Muscle layer of colon (tissue), 2 donors: Measurements from ENCODE around the gene ORM2.
"Not testable (repeated sequence)": the region's sequence is repeated elsewhere in the genome, so short reads cannot be mapped to it uniquely, and the experiment has no call there.

Experiments
- H3K27ac ChIP-seq: one replicate; pipeline ENCODE4 v1.7.0; 2013; ENCODE audit warnings: low read depth, mild to moderate bottlenecking, low read length, moderate library complexity
- H3K27me3 ChIP-seq, 2 donors: one replicate each; pipeline ENCODE4 v1.7.0; 2013; ENCODE audit warnings: low read length in 2 of 2, mild to moderate bottlenecking in 2 of 2; ENCODE audit not compliant: insufficient read depth in 2 of 2, control insufficient read depth in 1 of 2
- H3K36me3 ChIP-seq: one replicate; pipeline ENCODE4 v1.7.0; 2013; ENCODE audit warnings: mild to moderate bottlenecking, low read length; ENCODE audit not compliant: insufficient read depth
- H3K4me1 ChIP-seq: one replicate; pipeline ENCODE4 v1.7.0; 2013; ENCODE audit warnings: mild to moderate bottlenecking, low read length; ENCODE audit not compliant: insufficient read depth
- H3K4me3 ChIP-seq, 2 donors: one replicate each; pipeline ENCODE4 v1.7.0; 2013; ENCODE audit warnings: low read length in 2 of 2, low read depth in 1 of 2, mild to moderate bottlenecking in 1 of 2, moderate library complexity in 1 of 2
- H3K9ac ChIP-seq: one replicate; pipeline ENCODE4 v1.7.0; 2013; ENCODE audit warnings: low read length
- H3K9me3 ChIP-seq: one replicate; pipeline ENCODE4 v1.7.0; 2013; ENCODE audit warnings: mild to moderate bottlenecking, low read length
- donor health status: abdominal sarcoma.
- donor health status: Adenocarcinoma of cecum.

ORM2 gene

GRCh38 chr9:114327749-114328148, 1.9 kb upstream of the ORM2 start:
- H3K4me3 ChIP-seq = no peak overlapping the region
- no peaks in the 10 kb centered on the region for H3K4me1 ChIP-seq
- no peaks in the 10 kb centered on the region for H3K9me3 ChIP-seq
- H3K9ac ChIP-seq = no peak overlapping the region
- H3K36me3 ChIP-seq = no peaks in the 10 kb centered on the region
- no peaks in the 10 kb centered on the region for H3K27me3 ChIP-seq
- no peak overlapping the region for H3K27ac ChIP-seq

GRCh38 chr9:114328357-114328820, 1.3 kb upstream of the ORM2 start:
- not testable (repeated sequence) for H3K36me3 ChIP-seq, H3K4me3 ChIP-seq, H3K9ac ChIP-seq, H3K27me3 ChIP-seq, H3K4me1 ChIP-seq, H3K27ac ChIP-seq, H3K9me3 ChIP-seq

DNA sequence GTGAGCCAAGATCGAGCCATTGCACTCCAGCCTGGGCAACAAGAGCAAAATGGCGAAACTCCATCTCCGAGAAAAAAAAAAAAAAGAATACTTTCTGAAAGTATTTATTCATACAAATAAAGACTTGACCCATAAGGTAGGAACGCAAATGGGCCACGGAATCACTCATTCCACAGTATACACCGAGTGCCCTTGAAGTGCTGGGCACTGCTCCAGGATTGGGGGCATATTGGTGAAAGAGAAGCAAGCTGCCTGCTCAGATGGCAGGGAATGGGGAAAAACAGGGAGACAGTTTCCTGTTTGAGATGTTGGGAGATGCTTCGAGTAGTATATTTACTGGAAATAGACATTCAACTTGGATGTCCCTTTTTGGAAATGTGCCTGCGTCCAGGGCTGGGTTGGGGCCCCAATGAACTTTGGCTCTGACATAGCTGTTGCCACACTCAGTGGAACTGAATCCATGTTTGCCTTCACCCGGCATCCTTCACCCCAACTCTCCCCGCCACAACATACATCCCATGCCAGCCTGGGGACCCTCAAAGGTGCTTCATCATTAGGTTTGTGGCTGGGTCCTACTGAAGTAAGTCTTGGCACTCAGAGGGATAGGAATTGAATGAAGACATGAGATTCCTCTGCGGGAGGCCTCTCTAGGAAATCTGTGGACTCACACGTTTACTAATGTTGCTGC, 588 bp upstream of the ORM2 start:
- H3K4me1 ChIP-seq, H3K27ac ChIP-seq, H3K27me3 ChIP-seq, H3K9ac ChIP-seq, H3K9me3 ChIP-seq, H3K4me3 ChIP-seq, H3K36me3 ChIP-seq: not testable (repeated sequence)

GRCh38 chr9:114330636-114331035, 967 bp downstream of the ORM2 start:
- no peaks in the 10 kb centered on the region for H3K9me3 ChIP-seq

GRCh38 chr9:114331229-114332195, 1.8 kb downstream of the ORM2 start:
- H3K4me3 ChIP-seq, H3K9me3 ChIP-seq, H3K27ac ChIP-seq, H3K36me3 ChIP-seq, H3K27me3 ChIP-seq, H3K9ac ChIP-seq, H3K4me1 ChIP-seq: not testable (repeated sequence)

More at GRCh38 chr9:114330636-114331035, 967 bp downstream of the ORM2 start:
- Histone ChIP-seq H3K27ac (no peak overlapping the region), H3K36me3 (no peaks in the 10 kb centered on the region), H3K9ac (no peak overlapping the region), H3K4me3 (no peak overlapping the region), H3K27me3 (no peaks in the 10 kb centered on the region), H3K4me1 (no peaks in the 10 kb centered on the region)

DNA sequence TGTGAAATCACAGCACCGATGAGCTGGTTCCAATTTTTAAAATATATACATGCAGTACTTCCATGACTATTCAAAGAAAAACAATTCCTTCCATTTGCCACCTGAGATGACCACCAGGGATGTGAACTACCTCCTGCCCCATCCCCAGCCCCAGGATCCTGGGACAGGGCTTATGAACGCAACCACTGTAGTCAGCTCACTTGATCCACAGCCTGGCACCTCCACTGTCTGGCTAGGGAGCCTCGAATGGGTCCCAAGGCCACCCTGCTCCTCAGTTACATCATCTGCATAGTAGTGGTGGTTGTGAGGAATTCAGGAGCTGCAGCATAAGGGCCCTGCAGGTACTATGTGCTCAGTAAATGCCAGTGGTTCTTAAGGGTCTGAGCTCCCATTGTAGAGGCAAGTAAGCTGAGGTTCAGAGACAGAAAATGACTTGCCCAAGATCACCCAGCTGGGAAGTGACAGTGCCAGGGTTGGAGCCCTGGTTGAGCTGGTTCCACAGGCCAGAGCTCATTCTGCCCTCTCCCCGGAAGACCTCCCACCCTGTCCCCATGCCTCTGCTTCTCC, 2.9 kb downstream of the ORM2 start:
- not testable (repeated sequence) for H3K4me3 ChIP-seq, H3K27me3 ChIP-seq, H3K27ac ChIP-seq, H3K9ac ChIP-seq, H3K36me3 ChIP-seq, H3K9me3 ChIP-seq, H3K4me1 ChIP-seq

DNA sequence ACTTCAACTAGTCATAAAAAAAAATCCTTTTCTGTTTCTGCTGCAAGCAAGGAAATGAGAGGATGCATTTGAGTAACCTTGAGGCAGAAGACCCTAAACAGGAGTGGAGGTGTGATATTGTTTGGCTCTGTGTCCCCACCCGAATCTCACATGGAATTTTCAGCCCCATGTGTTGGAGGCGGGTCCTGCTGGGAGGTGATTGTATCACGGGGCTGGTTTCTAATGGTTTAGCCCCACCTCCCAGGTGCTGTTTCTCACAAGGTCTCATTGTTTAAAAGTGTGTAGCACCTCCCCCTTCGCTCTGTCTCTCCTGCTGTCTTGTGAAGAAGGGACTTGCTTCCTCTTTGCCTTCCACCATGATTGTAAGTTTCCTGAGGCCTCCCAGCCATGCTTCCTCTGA, 4.0 kb downstream of the ORM2 start:
- not testable (repeated sequence) for H3K4me1 ChIP-seq, H3K9me3 ChIP-seq, H3K27me3 ChIP-seq, H3K9ac ChIP-seq, H3K36me3 ChIP-seq, H3K27ac ChIP-seq, H3K4me3 ChIP-seq

GRCh38 chr9:114334490-114334889, 4.8 kb downstream of the ORM2 start:
- no peaks in the 10 kb centered on the region for H3K27me3 ChIP-seq
- no peak overlapping the region for H3K4me3 ChIP-seq
- no peaks in the 10 kb centered on the region for H3K9me3 ChIP-seq
- H3K9ac ChIP-seq = no peak overlapping the region
- no peaks in the 10 kb centered on the region for H3K4me1 ChIP-seq
- H3K27ac ChIP-seq = no peak overlapping the region
- H3K36me3 ChIP-seq = peaks cover 11% of the 10 kb centered on the region

- H3K4me3 ChIP-seq = no peak overlapping the region
- peaks cover 24% of the 10 kb centered on the region for H3K36me3 ChIP-seq
- H3K9ac ChIP-seq = no peak overlapping the region
- H3K27me3 ChIP-seq = no peaks in the 10 kb centered on the region
- no peak overlapping the region for H3K27ac ChIP-seq
- H3K4me1 ChIP-seq = no peaks in the 10 kb centered on the region
- no peaks in the 10 kb centered on the region for H3K9me3 ChIP-seq
These were observed 6.1 kb downstream of the ORM2 start for GRCh38 chr9:114335745-114336144.

DNA sequence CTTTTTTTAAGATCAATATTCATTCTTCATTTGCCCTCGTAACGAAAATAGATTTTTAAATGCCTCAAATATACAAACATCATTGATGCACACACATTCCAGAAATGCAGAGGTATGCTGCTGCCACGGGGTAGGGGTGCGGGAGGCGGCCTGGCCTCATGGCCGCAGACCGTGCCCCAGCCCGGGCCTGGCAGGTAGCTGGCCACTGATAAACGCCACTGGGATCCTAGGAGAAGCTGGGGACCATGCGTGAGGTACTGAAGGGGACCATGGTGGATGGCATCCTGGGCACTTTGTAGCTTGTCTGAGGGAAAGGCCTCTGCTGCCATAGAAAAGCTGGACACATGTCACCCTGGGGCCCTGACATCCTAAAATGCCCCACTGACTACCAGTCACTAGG, 6.5 kb downstream of the ORM2 start:
- Histone ChIP-seq H3K9me3 (no peaks in the 10 kb centered on the region), H3K36me3 (peaks cover 28% of the 10 kb centered on the region), H3K27ac (no peak overlapping the region), H3K4me3 (no peak overlapping the region), H3K9ac (no peak overlapping the region), H3K4me1 (no peaks in the 10 kb centered on the region), H3K27me3 (no peaks in the 10 kb centered on the region)

DNA sequence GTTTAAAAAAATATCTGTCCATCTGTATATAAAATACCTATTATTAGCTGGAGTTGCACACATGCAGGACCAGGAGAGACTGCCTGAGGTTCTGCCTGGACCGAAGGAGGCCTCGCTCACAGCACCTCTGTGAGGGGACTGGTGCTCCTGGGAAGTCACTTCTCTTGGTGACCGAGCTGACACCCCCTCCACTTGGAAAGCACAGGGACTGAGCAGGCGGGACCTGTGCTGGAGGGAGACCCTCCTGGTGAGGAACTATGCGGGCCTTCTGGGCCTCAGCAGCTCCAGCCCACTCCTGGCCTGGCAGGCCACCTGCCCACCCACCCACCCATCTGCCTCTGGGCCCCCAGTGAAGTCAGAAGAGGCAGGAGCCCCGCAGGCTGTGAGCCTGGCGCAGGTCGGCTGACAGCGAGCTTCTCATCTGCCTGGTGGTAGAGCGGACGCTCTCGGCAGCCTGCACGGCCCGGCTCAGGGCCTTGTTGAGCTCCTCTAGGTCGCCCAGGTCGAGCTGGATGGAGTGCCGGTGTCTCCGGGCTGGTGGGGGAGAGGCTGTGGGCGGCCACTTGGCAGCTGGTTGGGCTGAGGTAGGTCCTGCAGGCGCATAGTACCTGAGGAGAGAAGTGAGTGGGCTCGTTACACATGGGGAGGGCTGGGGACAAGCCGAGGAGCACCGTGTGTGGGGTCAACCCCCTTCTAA, 7.2 kb downstream of the ORM2 start:
- Histone ChIP-seq H3K9me3 (no peaks in the 10 kb centered on the region), H3K27me3 (no peaks in the 10 kb centered on the region), H3K4me1 (no peaks in the 10 kb centered on the region), H3K9ac (no peak overlapping the region), H3K27ac (no peak overlapping the region), H3K36me3 (peaks cover 35% of the 10 kb centered on the region), H3K4me3 (no peak overlapping the region)
